GM21786 (cell line): ENCODE measurements around the gene GNG4.
"Not testable (repeated sequence)": the region's sequence is repeated elsewhere in the genome, so short reads cannot be mapped to it uniquely, and the experiment has no call there.

Experiments
- ATAC-seq: cut with Tn5 transposase; IDR thresholded peaks from one replicate; pipeline ENCODE4 v1.9.1; 2021; ENCODE audit not compliant: unreplicated experiment

GNG4 gene

DNA sequence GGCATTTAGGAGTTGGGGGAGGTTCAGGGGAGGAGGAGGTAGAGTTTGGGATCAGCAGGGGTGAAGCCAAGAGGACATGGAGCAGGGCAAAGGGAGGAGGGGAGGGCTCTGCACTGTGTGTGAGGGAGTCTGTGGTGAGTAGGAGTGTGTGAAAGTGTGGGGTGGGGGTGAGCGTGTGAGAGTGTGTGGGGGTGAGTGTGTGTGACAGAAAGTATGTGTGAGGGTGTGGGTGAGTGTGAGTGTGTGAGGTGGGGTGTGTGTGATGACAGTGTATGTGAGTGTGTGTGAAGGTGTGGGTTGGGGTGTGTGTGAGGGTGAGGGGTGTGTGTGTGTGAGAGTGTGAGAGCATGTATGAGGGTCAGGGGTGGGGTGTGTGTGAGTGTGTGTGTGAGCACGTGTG is 62.6 kb downstream of the GNG4 start:
- ATAC-seq = no peak

DNA sequence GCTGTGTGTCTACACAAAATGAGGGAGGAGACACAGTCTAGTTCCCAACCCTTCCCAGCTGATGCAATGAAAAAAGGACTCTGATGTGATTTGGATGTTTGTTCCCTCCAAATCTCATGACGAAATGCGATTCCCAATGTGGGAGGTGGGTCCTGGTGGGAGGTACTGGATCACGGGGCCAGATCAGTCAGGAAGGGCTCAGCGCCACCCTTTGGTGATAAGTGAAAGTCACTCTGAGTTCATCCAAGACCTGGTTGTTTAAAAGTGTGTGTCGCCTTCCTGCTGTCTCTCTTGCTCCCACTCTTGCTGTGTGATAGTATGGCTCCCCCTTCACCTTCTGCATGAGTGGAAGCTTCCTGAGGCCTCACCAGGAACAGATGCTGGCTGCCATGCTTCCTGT is 63.2 kb downstream of the GNG4 start:
- no peak for ATAC-seq

DNA sequence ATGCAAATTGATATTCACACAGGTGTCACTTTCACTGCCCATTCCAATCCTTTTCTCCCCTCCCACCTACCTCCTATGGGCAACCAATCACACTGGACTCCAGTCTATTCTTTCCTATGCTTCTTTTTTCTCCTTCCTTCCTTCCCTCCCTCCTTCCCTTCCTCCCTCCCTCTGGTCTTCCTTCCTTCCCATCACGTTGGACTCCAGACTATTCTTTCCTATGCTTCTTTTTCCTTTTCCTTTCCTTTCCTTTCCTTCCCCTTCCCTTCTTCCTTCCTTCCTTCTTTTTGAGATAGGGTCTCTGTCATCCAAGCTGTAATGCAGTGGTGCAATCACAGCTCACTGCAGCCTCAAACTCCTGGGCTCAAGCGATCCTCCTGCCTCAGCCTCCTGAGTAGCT is 64.6 kb downstream of the GNG4 start:
- no peak for ATAC-seq

DNA sequence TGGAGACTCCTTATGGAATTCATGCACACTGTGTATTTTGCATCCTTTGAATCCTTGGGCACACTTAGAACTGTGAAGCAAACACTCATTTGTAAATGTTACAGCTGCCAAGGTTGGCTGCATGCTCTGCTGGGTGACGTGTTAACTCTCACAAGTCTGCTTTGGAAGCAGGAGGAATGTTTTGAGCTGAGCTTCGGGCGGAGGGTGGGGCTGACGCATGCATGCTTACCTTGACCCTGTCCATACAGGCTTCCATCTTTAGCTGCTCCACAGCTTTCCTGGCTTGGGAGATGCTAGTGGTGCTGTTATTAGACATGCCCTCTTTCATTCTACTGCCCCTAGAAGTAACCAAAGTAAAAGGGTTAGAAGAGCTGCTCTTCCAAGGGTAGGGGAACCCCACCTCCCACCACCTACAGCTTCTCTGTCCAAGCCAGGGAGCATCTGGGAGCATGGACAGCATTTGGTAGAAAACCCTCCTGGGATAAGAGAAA is 66.0 kb downstream of the GNG4 start:
- no peak for ATAC-seq

DNA sequence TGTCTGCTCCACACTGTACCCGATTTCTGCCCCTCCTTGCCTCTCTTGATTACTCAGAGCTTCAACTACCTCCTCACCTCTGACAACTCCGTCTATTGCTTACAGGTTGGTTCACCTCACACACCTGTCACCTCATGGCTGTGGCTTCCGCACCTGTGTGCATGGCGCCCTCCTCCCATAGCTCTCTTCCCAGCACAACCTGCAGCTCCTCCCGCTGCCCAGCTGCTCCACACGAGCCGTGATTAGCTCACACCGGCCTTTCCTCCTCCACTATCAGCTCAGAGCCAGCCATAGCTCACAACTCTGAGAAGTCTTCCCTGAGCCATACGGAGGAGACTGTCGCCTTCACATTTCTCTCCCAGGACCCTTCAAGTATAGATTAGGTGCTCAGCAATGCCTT is 67.5 kb downstream of the GNG4 start:
- ATAC-seq = no peak

DNA sequence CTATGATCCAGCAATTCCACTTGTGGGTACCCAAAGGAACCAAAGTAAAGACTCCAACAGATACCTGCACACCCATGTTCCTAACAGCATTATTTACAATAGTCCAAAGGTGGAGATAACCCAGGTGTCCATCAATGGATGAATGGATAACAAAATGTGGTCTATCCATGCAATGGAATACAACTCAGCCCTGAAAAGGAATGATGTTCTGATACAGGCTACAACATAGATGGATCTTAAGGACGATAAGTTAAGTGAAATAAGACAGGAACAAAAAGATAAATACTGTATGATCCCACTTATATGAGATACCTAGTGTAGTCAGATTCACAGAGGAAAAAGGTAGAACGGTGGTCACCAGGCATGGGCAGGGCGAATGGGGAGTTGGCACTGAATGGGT is 69.7 kb downstream of the GNG4 start:
- no peak for ATAC-seq

DNA sequence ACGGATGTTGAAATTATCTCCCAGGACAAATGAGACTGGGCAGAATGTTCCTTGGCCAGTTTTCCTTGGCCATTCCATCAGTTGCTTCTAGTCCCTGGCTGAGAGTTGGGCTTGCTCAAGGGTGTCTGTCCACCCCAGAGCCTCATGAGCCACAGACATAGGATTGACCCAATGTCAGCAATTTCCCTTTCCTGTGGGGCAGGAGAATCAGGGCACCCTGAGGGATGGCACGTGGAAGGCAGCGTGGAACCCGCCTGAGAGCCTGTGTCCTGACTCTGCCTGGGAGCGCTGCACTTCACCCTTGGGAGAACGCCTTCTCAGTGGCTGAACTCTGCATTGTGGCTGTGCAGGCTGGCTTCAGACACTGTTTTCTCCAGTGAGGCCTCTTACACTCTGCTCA is 74.0 kb downstream of the GNG4 start:
- no peak for ATAC-seq

DNA sequence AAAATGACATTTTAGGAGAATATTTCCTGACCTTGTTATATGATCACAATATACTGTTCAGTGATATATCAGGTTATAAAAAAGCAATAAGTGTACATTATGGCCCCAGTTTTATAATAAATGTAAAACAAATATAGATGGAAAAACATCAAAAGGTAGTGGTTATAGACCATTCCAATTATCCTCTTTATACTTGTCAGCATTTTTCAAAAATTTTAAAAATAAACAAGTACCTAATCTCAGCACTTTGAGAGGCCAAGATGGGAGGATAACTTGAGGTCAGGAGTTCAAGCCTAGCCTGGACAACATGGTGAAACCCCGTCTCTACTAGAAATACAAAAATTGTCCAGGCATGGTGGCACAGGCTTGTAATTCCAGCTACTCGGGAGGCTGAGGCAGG is 75.7 kb downstream of the GNG4 start:
- ATAC-seq = no peak

DNA sequence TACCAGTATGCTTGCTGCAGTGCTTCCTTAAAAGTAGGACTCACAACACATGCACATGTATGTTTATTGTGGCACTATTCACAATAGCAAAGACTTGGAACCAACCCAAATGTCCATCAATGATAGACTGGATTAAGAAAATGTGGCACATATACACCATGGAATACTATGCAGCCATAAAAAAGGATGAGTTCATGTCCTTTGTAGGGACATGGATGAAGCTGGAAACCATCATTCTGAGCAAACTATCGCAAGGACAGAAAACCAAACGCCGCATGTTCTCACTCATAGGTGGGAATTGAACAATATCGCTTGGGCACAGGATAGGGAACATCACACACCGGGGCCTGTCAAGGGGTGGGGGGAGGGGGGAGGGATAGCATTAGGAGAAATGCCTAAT is 76.6 kb downstream of the GNG4 start:
- not testable (repeated sequence) for ATAC-seq

DNA sequence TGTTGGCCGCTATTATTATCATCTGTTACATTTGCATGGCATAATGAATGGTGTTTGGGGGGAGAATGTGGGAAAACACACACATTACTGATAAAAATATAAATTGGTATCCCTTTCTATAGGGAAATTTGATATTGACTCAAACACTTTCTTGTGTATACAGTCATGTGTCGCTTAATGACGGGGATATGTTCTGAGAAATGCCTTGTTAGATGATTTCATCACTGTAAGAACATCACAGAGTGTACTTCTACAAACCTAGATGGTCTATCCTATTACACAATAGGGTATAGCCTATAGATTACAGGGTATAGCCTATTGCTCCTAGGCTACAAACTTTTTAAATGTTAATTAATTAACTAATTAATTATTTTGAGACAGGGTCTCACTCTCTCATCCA is 78.1 kb downstream of the GNG4 start:
- no peak for ATAC-seq

DNA sequence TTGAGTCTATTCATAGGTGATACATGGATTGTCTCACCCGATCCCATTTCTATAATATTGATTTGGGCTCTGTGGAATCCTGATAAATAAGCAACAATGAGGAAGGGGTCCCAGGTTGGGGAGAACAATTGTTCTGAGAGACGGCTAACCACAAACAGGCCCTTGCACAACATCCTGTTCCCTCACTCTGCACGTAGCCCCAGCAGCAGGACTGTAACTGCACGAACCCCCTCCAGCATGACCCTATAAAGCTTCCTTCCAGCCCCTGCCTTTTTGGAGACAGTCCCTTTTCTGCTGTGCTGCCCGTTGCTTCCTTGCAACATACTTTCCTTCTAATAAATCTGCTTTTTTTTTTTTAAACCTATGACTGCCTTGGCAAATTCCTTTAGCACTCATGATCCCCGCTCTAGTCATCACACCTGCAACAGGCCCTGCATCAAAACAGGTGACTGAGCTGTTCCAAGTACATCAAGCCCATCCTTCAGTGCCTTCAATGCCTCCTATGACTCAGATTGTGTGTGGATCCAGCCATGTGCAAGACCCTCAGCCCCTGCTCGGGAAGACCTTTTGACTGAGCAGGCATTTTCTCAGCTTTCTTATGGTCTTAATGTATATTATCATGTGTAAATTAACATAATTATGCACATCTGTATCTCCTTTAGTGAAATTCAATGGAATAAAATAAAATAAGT is 81.6 kb downstream of the GNG4 start:
- no peak for ATAC-seq

DNA sequence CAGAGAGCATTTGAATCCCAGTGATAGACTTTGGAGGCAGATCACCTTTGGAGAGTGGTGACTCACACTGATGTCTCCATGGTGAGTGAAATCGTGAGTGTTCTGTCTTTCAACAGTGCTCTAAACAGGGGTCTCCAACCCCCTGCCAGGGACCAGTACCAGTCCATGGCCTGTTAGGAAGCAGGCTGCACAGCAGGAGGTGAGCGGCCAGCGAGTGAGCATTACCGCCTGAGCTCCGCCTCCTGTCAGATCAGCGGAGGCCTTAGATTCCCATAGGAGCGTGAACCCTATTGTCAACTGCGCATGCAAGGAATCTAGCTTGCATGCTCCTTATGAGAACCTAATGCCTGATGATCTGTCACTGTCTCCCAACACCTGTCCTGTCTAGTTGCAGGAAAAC is 83.5 kb downstream of the GNG4 start:
- ATAC-seq = no peak

DNA sequence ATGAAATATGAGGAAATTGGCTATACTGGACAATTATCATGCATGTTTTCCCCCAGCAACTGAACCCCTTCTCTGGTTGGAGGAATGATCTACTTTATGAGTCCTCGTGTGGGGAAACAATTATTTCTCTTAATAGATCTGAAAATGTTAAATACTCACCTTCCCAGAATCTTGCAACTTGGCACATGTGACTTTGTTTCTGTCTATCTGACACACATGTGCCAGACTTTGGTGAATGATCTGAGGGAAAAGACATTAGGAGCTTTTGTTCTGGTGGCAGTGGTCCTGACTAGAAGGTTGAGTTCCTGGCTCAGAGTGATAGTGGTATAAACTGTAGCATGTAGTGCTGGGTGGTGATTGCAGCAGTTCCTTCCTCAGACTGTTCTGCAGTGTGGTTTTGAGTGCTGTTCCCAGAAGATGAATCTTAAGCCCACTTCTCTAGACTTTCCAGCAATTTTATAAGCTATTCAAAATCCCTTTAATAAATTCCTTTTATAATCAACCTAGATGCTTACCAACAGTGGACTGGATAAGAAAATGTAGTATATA is 86.0 kb downstream of the GNG4 start:
- no peak for ATAC-seq

DNA sequence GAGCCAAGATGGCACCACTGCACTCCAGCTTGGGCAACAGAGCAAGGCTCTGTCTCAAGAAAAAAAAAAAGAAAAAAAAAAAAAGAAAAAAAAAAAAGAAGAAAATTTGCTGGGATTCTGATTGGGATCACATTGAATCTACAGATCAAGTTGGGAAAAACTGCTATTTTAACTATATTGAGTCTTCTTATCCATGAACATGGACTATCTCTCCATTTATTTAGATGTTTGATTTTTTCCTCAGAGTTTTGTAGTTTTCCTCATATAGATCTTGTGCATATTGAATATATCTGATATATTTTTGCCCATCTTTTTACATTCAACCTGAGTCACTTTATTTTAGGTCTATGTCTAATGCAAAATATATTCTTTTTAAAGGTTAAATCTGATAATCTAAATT is 87.0 kb downstream of the GNG4 start:
- ATAC-seq = no peak

DNA sequence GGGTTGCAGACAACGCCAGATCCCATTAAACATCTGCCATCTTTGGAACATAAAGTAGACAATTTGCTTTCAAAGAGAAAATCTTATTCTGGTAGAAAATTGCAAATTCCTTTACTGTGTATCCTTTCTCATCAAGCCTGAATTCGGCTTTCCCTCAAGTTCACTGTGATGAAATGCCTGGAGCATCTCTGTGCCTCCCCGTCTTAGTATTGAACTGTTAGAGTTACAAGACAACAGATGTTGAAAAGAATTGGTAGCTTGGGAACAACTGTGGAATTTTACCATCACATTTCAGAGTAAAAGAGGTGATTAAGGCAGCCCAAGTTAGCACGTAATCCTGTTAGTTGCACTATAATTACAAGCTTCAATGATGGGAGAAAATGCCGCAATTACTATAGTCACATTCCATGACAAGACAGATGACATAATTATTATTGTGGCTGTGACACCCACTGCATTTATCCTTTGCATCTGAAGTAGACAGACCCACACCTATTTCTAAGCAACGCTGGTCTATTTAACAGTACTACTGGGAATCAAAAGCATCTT is 90.9 kb downstream of the GNG4 start:
- no peak for ATAC-seq

DNA sequence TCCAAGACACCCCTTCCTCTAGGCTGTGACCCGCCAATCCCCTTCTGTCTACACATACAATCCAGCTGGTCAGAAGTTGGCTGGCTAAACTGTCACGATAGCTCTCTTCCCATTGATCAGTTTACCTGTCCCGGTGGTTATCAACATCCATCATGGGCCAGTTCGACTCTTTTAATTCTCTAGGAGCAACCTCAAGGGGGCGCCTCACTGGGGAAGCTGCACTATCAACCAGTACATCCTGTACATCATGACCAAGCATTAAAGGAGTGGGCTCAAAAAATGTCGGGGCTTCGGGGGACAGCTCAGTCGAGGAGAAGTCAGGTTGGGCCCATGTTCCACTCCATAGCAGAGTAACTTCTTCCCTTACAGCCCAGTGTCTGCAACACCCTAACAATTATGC is 92.1 kb downstream of the GNG4 start:
- no peak for ATAC-seq

DNA sequence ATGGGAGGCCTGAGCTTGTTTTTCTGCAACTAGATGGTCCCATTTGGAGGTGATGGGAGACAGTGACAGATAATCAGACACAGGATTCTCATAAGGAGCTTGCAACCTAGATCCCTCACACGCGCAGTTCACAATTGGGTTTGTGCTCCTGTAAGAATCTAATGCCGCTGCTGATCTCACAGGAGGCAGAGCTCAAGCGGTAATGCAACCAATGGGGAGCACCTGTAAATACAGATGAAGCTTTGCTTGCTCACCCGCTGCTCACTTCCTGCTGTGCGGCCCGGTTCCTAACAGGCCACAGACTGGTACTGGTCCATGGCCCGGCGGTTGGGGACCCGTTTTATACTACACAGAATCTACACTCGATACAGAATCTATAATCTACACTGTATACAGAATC is 92.8 kb downstream of the GNG4 start:
- no peak for ATAC-seq

DNA sequence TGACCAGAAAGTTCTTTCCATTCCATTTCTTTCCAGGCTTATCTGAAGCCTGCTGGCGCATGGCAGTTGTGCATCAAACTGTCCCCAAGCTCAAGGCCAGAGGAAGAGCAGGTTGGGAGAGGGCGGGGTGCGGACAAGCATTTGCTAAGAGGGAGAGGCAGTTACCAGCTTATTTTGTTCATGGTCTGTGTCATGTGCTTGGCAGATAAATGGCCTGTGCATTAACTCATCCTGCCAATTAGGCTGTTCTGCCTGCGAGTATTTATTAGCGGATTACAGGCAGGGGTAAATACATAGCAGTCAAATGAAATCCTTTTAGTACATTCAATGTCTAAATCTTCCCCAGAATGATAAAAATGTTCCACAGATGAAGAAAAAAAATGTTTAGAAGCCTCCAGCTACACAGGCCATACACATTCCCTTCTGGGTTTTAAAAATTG is 96.5 kb downstream of the GNG4 start:
- no peak for ATAC-seq

DNA sequence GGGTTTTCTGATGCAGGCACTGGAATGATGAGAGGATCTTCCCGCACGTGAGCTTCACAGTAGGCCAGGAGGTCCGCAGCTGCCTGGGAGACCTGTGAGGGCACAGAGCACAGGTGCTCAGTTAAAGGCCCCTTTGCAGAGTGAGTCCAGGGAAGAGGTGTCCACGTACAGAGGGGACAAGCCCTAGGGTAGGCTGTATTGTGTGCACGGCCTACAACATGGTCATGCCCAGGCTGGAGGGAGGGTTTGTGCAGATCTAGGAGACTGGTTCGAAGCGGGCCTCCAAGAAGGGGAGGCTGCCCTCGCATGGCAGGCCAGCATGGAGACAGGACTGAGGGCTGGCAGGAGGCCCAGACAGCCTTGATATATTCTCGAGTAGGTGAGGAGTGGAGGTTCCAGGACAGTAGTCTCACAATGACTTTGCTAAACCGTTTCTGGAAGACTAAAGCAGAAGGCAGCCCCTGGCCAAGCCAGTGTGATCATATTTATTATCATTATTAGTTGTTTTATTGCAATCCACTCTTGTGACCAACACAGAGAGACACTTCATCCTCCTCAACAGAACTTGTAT is 97.4 kb downstream of the GNG4 start:
- ATAC-seq = no peak

DNA sequence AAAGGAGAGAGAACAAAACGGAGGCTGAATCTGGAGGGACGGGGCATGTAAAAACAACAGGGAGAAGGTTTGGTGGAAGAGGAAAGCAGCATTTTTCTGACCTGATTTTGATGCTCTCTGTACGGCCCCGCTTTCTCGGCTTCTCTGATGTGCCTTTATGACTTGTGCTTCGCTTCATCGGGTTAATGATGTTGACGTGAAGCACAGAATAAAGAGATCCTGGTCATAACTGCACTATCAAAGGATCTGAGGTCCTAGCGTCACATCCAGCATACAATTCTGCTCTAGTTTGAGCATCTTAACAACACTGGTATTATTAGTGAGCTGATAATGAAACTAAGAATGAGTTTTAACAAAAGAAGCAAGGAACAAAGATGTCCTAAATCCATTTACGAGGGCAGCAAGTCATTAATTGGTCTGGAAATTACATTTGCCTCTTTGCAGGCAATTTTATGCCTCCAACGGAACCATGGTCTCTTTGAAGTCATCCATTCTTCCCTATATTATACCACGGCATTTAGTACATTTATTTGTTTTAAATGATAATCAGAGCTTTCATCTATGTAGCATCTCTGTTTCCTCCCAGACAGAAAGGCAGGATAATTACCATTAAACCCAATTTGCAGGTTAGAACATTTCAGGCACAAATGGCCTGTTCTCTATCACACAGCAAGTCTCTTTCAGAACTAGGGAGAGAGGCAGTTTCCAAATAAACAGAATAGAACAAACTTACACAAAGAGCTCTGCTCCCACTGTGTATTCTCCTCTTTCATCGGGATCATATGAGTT is 100.0 kb downstream of the GNG4 start:
- no peak for ATAC-seq

DNA sequence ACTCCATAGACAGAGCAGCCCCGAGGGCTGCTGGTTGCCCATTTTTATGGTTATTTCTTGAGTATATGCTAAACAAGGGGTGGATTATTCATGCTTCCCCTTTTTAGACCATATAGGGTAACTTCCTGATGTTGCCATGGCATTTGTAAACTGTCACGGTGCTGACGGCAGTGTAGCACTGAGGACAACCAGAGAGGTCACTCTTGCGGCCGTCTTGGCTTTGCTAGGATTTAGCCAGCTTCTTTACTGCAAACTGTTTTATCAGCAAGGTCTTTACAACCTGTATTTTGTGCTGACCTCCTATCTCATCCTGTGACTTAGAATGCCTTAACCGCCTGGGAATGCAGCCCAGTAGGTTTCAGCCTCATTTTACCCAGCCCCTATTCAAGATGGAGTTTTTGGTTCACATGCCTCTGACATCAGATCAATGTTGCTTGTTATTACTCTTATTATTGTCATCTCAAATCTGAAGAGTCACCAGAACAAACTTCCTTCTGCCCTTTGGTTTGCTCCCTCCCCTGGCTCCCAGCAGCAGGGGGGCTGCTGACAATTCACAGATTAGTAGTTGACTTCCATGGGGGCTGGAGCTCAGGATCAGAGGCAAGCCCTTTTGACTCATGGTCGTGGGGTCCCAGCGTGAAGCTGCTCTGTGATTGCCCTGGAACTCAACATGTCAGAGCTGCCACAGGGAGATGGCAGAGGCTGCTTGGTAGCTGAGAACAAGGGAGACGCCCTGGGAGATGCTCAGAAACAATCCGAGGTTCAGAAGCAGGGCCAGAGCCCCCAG is 103.0 kb downstream of the GNG4 start:
- ATAC-seq = not testable (repeated sequence)
